ENCODE measurements around the gene PPP1CA.
"Not testable (repeated sequence)": the region's sequence is repeated elsewhere in the genome, so short reads cannot be mapped to it uniquely, and the experiment has no call there.

DNA sequence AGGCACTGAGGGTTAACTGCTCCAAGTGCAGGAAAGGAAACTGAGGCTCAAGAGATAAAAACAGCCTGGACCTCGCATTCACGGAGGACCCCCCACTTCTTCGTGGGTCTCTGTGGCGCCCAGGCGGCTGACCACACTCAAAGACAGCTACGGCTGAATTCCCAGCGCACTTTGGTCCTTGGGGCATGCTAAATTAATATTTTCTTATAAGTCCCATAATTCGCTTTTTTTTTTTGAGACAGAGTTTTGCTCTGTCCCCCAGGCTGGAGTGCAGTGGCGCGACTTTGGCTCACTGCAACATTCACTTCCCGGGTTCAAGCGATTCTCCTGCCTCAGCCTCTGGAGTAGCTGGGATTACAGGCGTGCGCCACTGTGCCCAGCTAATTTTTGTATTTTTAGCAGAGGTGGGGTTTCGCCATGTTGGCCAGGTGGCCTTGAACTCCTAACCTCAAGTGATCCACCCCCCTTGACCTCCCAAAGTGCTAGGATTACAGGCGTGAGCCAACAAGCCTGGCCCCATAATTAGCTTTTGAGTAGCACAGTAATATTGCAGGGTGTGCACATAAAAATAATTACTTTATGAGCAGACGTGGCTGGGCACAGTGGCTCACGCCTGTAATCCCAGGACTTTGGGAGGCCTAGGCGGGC is 658 bp upstream of the PPP1CA start:
- not testable (repeated sequence) for TF ChIP-seq EZH2 (IDR thresholded peaks at IDR 0.05); FOXP2 (optimal IDR thresholded peaks at IDR 0.05; ENCODE audit: control extremely low read depth, extremely low read length, insufficient read depth); POLR2AphosphoS5 (IDR thresholded peaks at IDR 0.05; ENCODE audit: borderline replicate concordance, low read depth, low read length)
